ENCODE measurements around the gene G2E3.

DNA sequence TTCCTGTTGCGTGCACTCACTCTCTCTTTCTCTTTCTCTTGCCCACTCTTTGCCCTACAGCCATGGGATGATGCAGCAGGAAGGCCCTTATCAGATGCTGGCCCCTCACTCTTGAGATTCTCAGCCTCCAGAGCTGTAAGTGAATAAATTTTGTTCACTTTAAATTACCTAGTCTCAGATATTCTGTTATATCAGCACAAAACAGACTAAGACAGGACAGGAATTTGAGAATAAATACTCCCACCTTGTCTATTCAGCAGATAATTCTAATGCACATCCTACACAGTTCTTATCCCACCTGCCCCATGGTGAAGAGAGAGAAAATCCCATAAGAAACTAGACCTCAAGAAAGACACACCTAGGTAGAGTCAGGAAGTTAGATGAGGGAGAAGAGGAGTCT lies 25.8 kb upstream of the G2E3 start:
- no peak for TF ChIP-seq POLR2A (IDR thresholded peaks at IDR 0.05)
- TF ChIP-seq, protein P1, sequence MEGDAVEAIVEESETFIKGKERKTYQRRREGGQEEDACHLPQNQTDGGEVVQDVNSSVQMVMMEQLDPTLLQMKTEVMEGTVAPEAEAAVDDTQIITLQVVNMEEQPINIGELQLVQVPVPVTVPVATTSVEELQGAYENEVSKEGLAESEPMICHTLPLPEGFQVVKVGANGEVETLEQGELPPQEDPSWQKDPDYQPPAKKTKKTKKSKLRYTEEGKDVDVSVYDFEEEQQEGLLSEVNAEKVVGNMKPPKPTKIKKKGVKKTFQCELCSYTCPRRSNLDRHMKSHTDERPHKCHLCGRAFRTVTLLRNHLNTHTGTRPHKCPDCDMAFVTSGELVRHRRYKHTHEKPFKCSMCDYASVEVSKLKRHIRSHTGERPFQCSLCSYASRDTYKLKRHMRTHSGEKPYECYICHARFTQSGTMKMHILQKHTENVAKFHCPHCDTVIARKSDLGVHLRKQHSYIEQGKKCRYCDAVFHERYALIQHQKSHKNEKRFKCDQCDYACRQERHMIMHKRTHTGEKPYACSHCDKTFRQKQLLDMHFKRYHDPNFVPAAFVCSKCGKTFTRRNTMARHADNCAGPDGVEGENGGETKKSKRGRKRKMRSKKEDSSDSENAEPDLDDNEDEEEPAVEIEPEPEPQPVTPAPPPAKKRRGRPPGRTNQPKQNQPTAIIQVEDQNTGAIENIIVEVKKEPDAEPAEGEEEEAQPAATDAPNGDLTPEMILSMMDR (IDR thresholded peaks at IDR 0.05), result no peak
- no peak for TF ChIP-seq EP300 (IDR thresholded peaks at IDR 0.05)
